Measurements from ENCODE around the gene BICC1. TPM values are rescaled to one million over a fixed set of nuclear protein-coding genes. Genes with fewer than 3 reads are reported as not detected.
A peak's percentile ranks its signal among the peaks of the same experiment; 100 is the strongest.

BICC1 gene
- total and polyA plus RNA-seq, 2 experiments from 2014 or later: 5.8 to 20.4 TPM

- Histone ChIP-seq H4K20me1 (ENCODE audit: insufficient read depth, poor library complexity, severe bottlenecking) (no peaks in the 10 kb centered on the region), H3K79me2 (peaks cover 18% of the 10 kb centered on the region), H3K36me3 (replicated peaks; ENCODE audit: insufficient read depth, low read depth) (no peaks in the 10 kb centered on the region), H3K4me1 (ENCODE audit: insufficient read depth) (no peaks in the 10 kb centered on the region), H3K4me3 (peak overlapping the region; percentile 7), H3K9me3 (ENCODE audit: low read depth) (no peaks in the 10 kb centered on the region), H3K27me3 (no peaks in the 10 kb centered on the region), H2AFZ (no peak overlapping the region), H3K4me2 (peak overlapping the region; percentile 60), H3K9me2 (replicated peaks; ENCODE audit: insufficient read depth) (no peaks in the 10 kb centered on the region), H3K27ac (peak overlapping the region; percentile 39)
- no peak for TF ChIP-seq CTCF (IDR thresholded peaks at IDR 0.05; ENCODE audit: poor library complexity)
- TF ChIP-seq EZH2phosphoT487 (IDR thresholded peaks at IDR 0.05; ENCODE audit: low read depth, severe bottlenecking, unreplicated experiment): no peak
- TF ChIP-seq EZH2 (IDR thresholded peaks at IDR 0.05; ENCODE audit: borderline replicate concordance): no peak
- DNase-seq (ENCODE audit: low spot score): peak; percentile 10
- 67% methylated on average over 3 of the region's 3 CpGs for WGBS (ENCODE audit: low lambda C conversion rate, missing lambda C conversion rate)
Observed at GRCh38 chr10:58666024-58666423, 153.4 kb downstream of the BICC1 start.

DNA sequence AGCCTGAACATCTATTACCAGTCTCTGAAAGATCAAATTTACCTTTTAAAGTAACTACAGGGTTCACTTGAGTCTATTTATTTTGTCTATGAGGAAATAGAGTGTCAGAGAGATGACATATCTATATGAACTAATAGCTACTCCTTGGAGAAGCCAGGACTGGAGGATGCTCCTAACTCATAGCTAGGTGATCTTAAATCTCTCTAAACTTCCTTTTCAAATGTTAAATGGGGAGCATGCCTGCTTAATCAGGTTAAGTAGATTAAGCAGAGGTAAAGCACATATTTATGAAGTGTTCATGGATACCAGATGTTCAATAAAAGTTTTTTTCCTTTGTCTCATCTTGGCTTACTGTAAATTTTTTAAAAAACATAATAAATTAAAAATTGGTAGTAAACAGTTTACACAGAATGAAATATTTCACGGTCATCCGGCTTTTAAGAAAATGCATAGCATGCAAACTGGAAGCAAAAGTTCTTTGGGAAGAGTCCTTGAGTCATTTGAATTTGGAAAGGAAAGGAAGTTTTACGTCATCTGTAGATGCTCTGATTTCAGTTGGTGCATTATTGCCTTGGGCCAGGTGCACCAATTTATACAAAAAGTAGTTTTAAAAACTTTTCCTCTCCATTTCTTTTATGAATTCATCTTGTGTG is 155.1 kb downstream of the BICC1 start:
- Histone ChIP-seq H3K9me2 (replicated peaks; ENCODE audit: insufficient read depth) (no peaks in the 10 kb centered on the region), H2AFZ (no peak overlapping the region), H3K36me3 (replicated peaks; ENCODE audit: insufficient read depth, low read depth) (no peaks in the 10 kb centered on the region), H3K4me2 (no peak overlapping the region), H3K27me3 (no peaks in the 10 kb centered on the region), H3K4me3 (no peak overlapping the region), H3K27ac (peak overlapping the region; percentile 15), H3K79me2 (peaks cover 18% of the 10 kb centered on the region), H4K20me1 (ENCODE audit: insufficient read depth, poor library complexity, severe bottlenecking) (no peaks in the 10 kb centered on the region), H3K9me3 (ENCODE audit: low read depth) (no peaks in the 10 kb centered on the region), H3K4me1 (ENCODE audit: insufficient read depth) (no peaks in the 10 kb centered on the region)
- no peak for TF ChIP-seq EZH2 (IDR thresholded peaks at IDR 0.05; ENCODE audit: borderline replicate concordance)
- no peak for TF ChIP-seq EZH2phosphoT487 (IDR thresholded peaks at IDR 0.05; ENCODE audit: low read depth, severe bottlenecking, unreplicated experiment)
- TF ChIP-seq CTCF (IDR thresholded peaks at IDR 0.05; ENCODE audit: poor library complexity): no peak
- DNase-seq (ENCODE audit: low spot score): no peak
- WGBS (ENCODE audit: low lambda C conversion rate, missing lambda C conversion rate): 59% methylated on average over 3 of the region's 3 CpGs

DNA sequence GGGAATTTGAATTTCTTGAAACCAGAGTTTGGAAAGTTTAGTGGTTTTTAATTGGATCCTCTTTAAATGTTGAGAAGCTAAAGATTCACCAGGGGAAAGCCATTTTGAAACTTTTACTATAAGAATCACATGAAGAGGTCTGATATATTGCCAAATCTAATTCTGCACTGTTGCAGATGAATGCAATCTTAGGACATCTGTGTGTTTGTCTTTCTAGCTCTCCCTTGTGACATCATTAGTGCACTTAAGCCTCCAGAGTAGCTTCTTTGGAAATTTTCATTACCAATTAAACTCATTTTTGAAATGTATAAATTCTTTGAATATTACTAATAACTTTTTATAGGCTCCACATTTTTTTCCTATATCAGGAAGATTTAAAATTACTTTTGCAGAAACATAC is 160.2 kb downstream of the BICC1 start:
- Histone ChIP-seq H2AFZ (no peak overlapping the region), H3K9me2 (replicated peaks; ENCODE audit: insufficient read depth) (no peaks in the 10 kb centered on the region), H3K9me3 (ENCODE audit: low read depth) (no peaks in the 10 kb centered on the region), H3K4me2 (no peak overlapping the region), H3K27me3 (no peaks in the 10 kb centered on the region), H3K27ac (no peak overlapping the region), H3K4me1 (ENCODE audit: insufficient read depth) (no peaks in the 10 kb centered on the region), H3K36me3 (replicated peaks; ENCODE audit: insufficient read depth, low read depth) (no peaks in the 10 kb centered on the region), H3K4me3 (no peak overlapping the region), H4K20me1 (ENCODE audit: insufficient read depth, poor library complexity, severe bottlenecking) (no peaks in the 10 kb centered on the region), H3K79me2 (peaks cover 11% of the 10 kb centered on the region)
- no peak for TF ChIP-seq EZH2phosphoT487 (IDR thresholded peaks at IDR 0.05; ENCODE audit: low read depth, severe bottlenecking, unreplicated experiment)
- no peak for TF ChIP-seq EZH2 (IDR thresholded peaks at IDR 0.05; ENCODE audit: borderline replicate concordance)
- TF ChIP-seq CTCF (IDR thresholded peaks at IDR 0.05; ENCODE audit: poor library complexity): no peak
- DNase-seq (ENCODE audit: low spot score): no peak
